GM23248 (cell line): ENCODE data around the gene PRXL2B. TPM values are rescaled to one million over a fixed set of nuclear protein-coding genes. Genes with fewer than 3 reads are reported as not detected.

Experiments used
- DNase-seq: peaks from one replicate; pipeline ENCODE4 v3.0.0-alpha.2; 2015
- H2AFZ ChIP-seq: fragments of 200-600 bp; sonication (generic); 2 replicates; pipeline ENCODE4 v1.6.1; 2016; ENCODE audit warnings: antibody characterized with exemption
- H3F3A ChIP-seq: fragments of 200-600 bp; sonication (generic); 2 replicates; pipeline ENCODE4 v1.6.1; 2016; ENCODE audit warnings: mild to moderate bottlenecking, antibody characterized with exemption, mixed run types; ENCODE audit not compliant: insufficient read depth
- H3K27ac ChIP-seq: fragments of 200-600 bp; sonication (generic); 2 replicates; pipeline ENCODE4 v1.5.1; 2016; ENCODE audit warnings: mild to moderate bottlenecking
- H3K27me3 ChIP-seq: fragments of 200-600 bp; sonication (generic); replicated peaks from 2 replicates; pipeline ENCODE4 v1.6.1; 2016; ENCODE audit warnings: mild to moderate bottlenecking; ENCODE audit not compliant: insufficient read depth
- H3K36me3 ChIP-seq: fragments of 200-600 bp; sonication (generic); 2 replicates; pipeline ENCODE4 v1.6.1; 2016; ENCODE audit warnings: low read depth, mild to moderate bottlenecking
- H3K4me1 ChIP-seq: fragments of 200-600 bp; sonication (generic); 2 replicates; pipeline ENCODE4 v1.6.1; 2016; ENCODE audit warnings: mild to moderate bottlenecking; ENCODE audit not compliant: insufficient read depth
- H3K4me2 ChIP-seq: fragments of 200-600 bp; sonication (generic); one replicate; pipeline ENCODE4 v1.6.1; 2016; ENCODE audit warnings: mild to moderate bottlenecking; ENCODE audit not compliant: unreplicated experiment
- H3K4me3 ChIP-seq: fragments of 200-600 bp; sonication (generic); 2 replicates; pipeline ENCODE4 v1.5.1; 2016; ENCODE audit warnings: mild to moderate bottlenecking
- H3K79me2 ChIP-seq: fragments of 200-600 bp; sonication (generic); 2 replicates; pipeline ENCODE4 v1.6.1; 2016; ENCODE audit warnings: mild to moderate bottlenecking; ENCODE audit not compliant: insufficient read depth
- H3K9ac ChIP-seq: fragments of 200-600 bp; sonication (generic); 2 replicates; pipeline ENCODE4 v1.6.1; 2016; ENCODE audit warnings: mild to moderate bottlenecking
- H3K9me2 ChIP-seq: fragments of 200-600 bp; sonication (generic); 2 replicates; pipeline ENCODE4 v1.6.1; 2016; ENCODE audit warnings: mixed run types, mild to moderate bottlenecking, moderate library complexity; ENCODE audit not compliant: insufficient read depth
- H3K9me3 ChIP-seq: fragments of 200-600 bp; sonication (generic); one replicate; pipeline ENCODE4 v1.6.1; 2017; ENCODE audit warnings: low read depth
- H4K20me1 ChIP-seq: fragments of 200-600 bp; sonication (generic); 2 replicates; pipeline ENCODE4 v1.6.0; 2016; ENCODE audit not compliant: insufficient read depth
- EZH2 ChIP-seq: fragments of 200-600 bp; sonication (generic); IDR thresholded peaks from 2 replicates; pipeline ENCODE4 v1.6.1; 2018; ENCODE audit warnings: antibody characterized with exemption, mild to moderate bottlenecking; ENCODE audit not compliant: insufficient read depth, poor library complexity, severe bottlenecking
- EZH2phosphoT487 ChIP-seq: fragments of 200-600 bp; sonication (generic); IDR thresholded peaks from 2 replicates; pipeline ENCODE4 v1.6.1; 2018; ENCODE audit warnings: antibody characterized with exemption, moderate library complexity, mild to moderate bottlenecking, low read depth; ENCODE audit not compliant: insufficient read depth
- WGBS, 2 experiments: methylation state at CpG; one replicate each; pipeline ENCODE4 v1.1.6; 2015 to 2017; ENCODE audit warnings: low lambda C conversion rate in 2 of 2, low coverage in 1 of 2; ENCODE audit errors: missing lambda C conversion rate in 2 of 2; 5-methylcytosine and 5-hydroxymethylcytosine counted together
- in situ Hi-C: fragments of 300-500 bp; cut with MboI; formaldehyde crosslinking; loops from 2 replicates; pipeline ENCODE4 v1.15.0; 2020
- polyA plus RNA-seq: library from polyadenylated mRNA; unstranded; fragments of >200 nt; fragmentation: Nextera tagmentation; extraction: Ambion mirVana; gene quantifications from 2 replicates; pipeline ENCODE4 v1.2.1, GENCODE V29; 2016
- total RNA-seq: library from RNA; depleted of rRNA; stranded (reverse); fragments of >200 nt; shearing (Covaris generic); gene quantifications from 2 replicates; pipeline ENCODE4 v1.2.3, GENCODE V29; 2014

PRXL2B gene
- total and polyA plus RNA-seq, 2 experiments from 2014 or later = 11.3 to 13.5 TPM

- peak overlapping the region; percentile 69 for H3K4me2 ChIP-seq
- H3K9ac ChIP-seq = peak overlapping the region; percentile 79
- H2AFZ ChIP-seq = peak overlapping the region; percentile 92
- DNase-seq = peak; percentile 73
- H3K27ac ChIP-seq = no peak overlapping the region; the same call in 1 of the 2 replicates
- H3K36me3 ChIP-seq = no peaks in the 10 kb centered on the region
- H3K9me2 ChIP-seq = no peaks in the 10 kb centered on the region
- H3K79me2 ChIP-seq = no peaks in the 10 kb centered on the region
- no peaks in the 10 kb centered on the region for H4K20me1 ChIP-seq
- no peaks in the 10 kb centered on the region for H3K9me3 ChIP-seq
- peak overlapping the region; percentile 74 for H3K4me3 ChIP-seq
- H3F3A ChIP-seq = no peaks in the 10 kb centered on the region
- in situ Hi-C loops = no loop called here
- H3K27me3 ChIP-seq = no peaks in the 10 kb centered on the region
- WGBS, 2 experiments = 4 to 5% methylated on average over 20 to 26 of the region's 26 CpGs
- H3K4me1 ChIP-seq = 0 out of 2 replicates have a peak, but pooled peaks cover 5% of the 10 kb centered on the region
- TF ChIP-seq EZH2 (no peak), EZH2phosphoT487 (no peak)
Measured at GRCh38 chr1:2555634-2556276, 30.8 kb upstream of the PRXL2B start.

GRCh38 chr1:2556277-2556677 lies 30.3 kb upstream of the PRXL2B start, which contains the start of gene TNFRSF14:
TSS of gene TNFRSF14 (plus strand) at chr1:2556371. CDS start at chr1:2556665, 294 bp downstream.
- H3K27me3 ChIP-seq = no peaks in the 10 kb centered on the region
- no peaks in the 10 kb centered on the region for H3K79me2 ChIP-seq
- in situ Hi-C loops = no loop called here
- TF ChIP-seq EZH2 (no peak), EZH2phosphoT487 (no peak)
- WGBS, 2 experiments = 1 to 5% methylated on average over 15 to 16 of the region's 16 CpGs
- peak; percentile 77 for DNase-seq
- H3K4me3 ChIP-seq = peak within 1 kb of the TSS; percentile 74
- H3K9me3 ChIP-seq = no peaks in the 10 kb centered on the region
- peak within 1 kb of the TSS; percentile 69 for H3K4me2 ChIP-seq
- H2AFZ ChIP-seq = peak within 1 kb of the TSS; percentile 92
- no peaks in the 10 kb centered on the region for H3K36me3 ChIP-seq
- peak within 1 kb of the TSS; percentile 16 for H3K27ac ChIP-seq
- 0 out of 2 replicates have a peak, but pooled peaks cover 5% of the 10 kb centered on the region for H3K4me1 ChIP-seq
- H4K20me1 ChIP-seq = no peaks in the 10 kb centered on the region
- no peaks in the 10 kb centered on the region for H3F3A ChIP-seq
- peak within 1 kb of the TSS; percentile 79 for H3K9ac ChIP-seq
- H3K9me2 ChIP-seq = no peaks in the 10 kb centered on the region

- H3K4me1 ChIP-seq = 0 out of 2 replicates have a peak, but pooled peaks cover 5% of the 10 kb centered on the region
- H4K20me1 ChIP-seq = no peaks in the 10 kb centered on the region
- H3K4me3 ChIP-seq = peak overlapping the region; percentile 74
- H3K79me2 ChIP-seq = no peaks in the 10 kb centered on the region
- H3K9me2 ChIP-seq = no peaks in the 10 kb centered on the region
- TF ChIP-seq EZH2 (no peak), EZH2phosphoT487 (no peak)
- no peaks in the 10 kb centered on the region for H3K36me3 ChIP-seq
- H3K27me3 ChIP-seq = no peaks in the 10 kb centered on the region
- H2AFZ ChIP-seq = peak overlapping the region; percentile 92
- H3F3A ChIP-seq = no peaks in the 10 kb centered on the region
- H3K9me3 ChIP-seq = no peaks in the 10 kb centered on the region
- peak overlapping the region; percentile 16 for H3K27ac ChIP-seq
- H3K4me2 ChIP-seq = peak overlapping the region; percentile 69
- WGBS, 2 experiments = 7 to 10% methylated on average over 18 to 23 of the region's 24 CpGs
- DNase-seq = no peak
- in situ Hi-C loops = no loop called here
- peak overlapping the region; percentile 79 for H3K9ac ChIP-seq
Measured at GRCh38 chr1:2556678-2557481, 29.7 kb upstream of the PRXL2B start.

- Histone ChIP-seq H2AFZ (no peak overlapping the region), H3K4me3 (0 out of 2 replicates have a peak overlapping the region, but pooled peaks have one; percentile 74), H3F3A (no peaks in the 10 kb centered on the region), H3K9me2 (no peaks in the 10 kb centered on the region), H3K36me3 (no peaks in the 10 kb centered on the region), H3K4me2 (peak overlapping the region; percentile 69), H4K20me1 (no peaks in the 10 kb centered on the region), H3K9ac (no peak overlapping the region), H3K27me3 (no peaks in the 10 kb centered on the region), H3K9me3 (no peaks in the 10 kb centered on the region), H3K4me1 (0 out of 2 replicates have a peak, but pooled peaks cover 5% of the 10 kb centered on the region), H3K27ac (no peak overlapping the region), H3K79me2 (no peaks in the 10 kb centered on the region)
- in situ Hi-C loops = no loop called here
- 75 to 83% methylated on average over 25 to 29 of the region's 30 CpGs for WGBS, 2 experiments
- TF ChIP-seq EZH2 (no peak), EZH2phosphoT487 (no peak)
- DNase-seq = no peak
Measured at GRCh38 chr1:2557482-2558400, 28.8 kb upstream of the PRXL2B start.
